ENCODE results near the gene PLOD2. TPM values are rescaled to one million over a fixed set of nuclear protein-coding genes. Genes with fewer than 3 reads are reported as not detected.

Gene PLOD2
- total and polyA plus RNA-seq, 2 of the 4 experiments (the other 2 are of a cell fraction), result 84.0 to 117 TPM

DNA sequence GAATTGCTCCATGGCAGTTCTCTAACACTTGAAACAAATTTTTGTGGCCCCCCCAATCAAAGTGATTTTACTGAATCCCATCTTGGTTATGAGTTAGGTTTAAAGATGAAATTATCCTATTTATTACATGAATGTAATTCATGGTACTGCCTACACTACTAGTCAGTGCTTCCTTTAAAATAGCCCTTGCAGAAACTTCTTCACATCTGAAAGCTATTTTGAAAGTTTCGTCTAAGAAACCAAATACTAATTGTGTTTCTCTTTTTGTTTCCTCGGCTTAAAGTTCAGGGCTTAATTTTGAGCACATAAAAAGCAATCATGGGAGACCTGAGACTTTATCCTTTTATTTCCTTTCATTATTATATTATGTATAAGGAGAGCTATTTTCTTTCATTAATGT is 72.1 kb downstream of the PLOD2 start:
- in situ Hi-C loops (cut with MboI; ENCODE audit: low sequenced_read_pairs), result no loop called here

More for the DNA sequence above, 72.1 kb downstream of the PLOD2 start:
- no peak overlapping the region for H2BK120ac ChIP-seq (ENCODE audit: low read depth, low read length)
- H3K4me1 ChIP-seq (ENCODE audit: control insufficient read depth, insufficient read depth, low read length), result peaks cover 4% of the 10 kb centered on the region; the same call in 1 of the 2 replicates
- H3K79me1 ChIP-seq (ENCODE audit: low read depth in 1 of 2, low read length in 2 of 2), result peaks cover 2 to 3% of the 10 kb centered on the region in 2 experiments; a peak in 2 of 4 replicates
- no peak overlapping the region for H3K9ac ChIP-seq (ENCODE audit: low read depth, low read length)
- H3K23ac ChIP-seq (ENCODE audit: low read depth, low read length), result no peak overlapping the region
- H3K4ac ChIP-seq (ENCODE audit: low read depth, low read length), result no peak overlapping the region
- H4K20me1 ChIP-seq (ENCODE audit: insufficient read depth, low read length), result no peaks in the 10 kb centered on the region
- no peak overlapping the region for H2BK5ac ChIP-seq (ENCODE audit: low read depth, low read length, poor library complexity, severe bottlenecking)
- H2BK15ac ChIP-seq (ENCODE audit: low read depth, low read length), result no peak overlapping the region
- dilution Hi-C loops (cut with HindIII; ENCODE audit: low sequenced_read_pairs, unreplicated experiment) (no loop called here), intact Hi-C loops (cut with micrococcal nuclease) (no loop called here)
- no TSS peak for BruUV-seq (replicated peaks)
- H2BK20ac ChIP-seq (ENCODE audit: low read depth, low read length), result no peak overlapping the region
- no peak overlapping the region for H4K5ac ChIP-seq (ENCODE audit: low read depth, low read length)
- H2AK9ac ChIP-seq (replicated peaks; ENCODE audit: low read depth, low read length, poor library complexity), result no peak overlapping the region
- no peak for DNase-seq
- H2AFZ ChIP-seq (replicated peaks; ENCODE audit: low read length, poor library complexity), result no peak overlapping the region
- no peaks in the 10 kb centered on the region for H3K9me3 ChIP-seq (ENCODE audit: control insufficient read depth, insufficient read depth, low read length)
- POLR2A ChIA-PET (ENCODE audit: unreplicated experiment), result no interaction called here
- no CpG with 5 or more reads among the region's 2 CpGs for WGBS, 2 experiments (ENCODE audit: extremely low coverage in 2 of 2, insufficient read length in 1 of 2)
- H4K8ac ChIP-seq (ENCODE audit: low read depth in 2 of 2, low read length in 2 of 2), result no peak overlapping the region
- no peak for ATAC-seq (ENCODE audit: low read depth)
- TF ChIP-seq RAD21 (IDR thresholded peaks at IDR 0.05; ENCODE audit: low read length) (no peak), BHLHE40 (IDR thresholded peaks at IDR 0.05; ENCODE audit: low read depth, low read length) (no peak), RFX5 (IDR thresholded peaks at IDR 0.05; ENCODE audit: low read depth, low read length) (no peak), CEBPB (IDR thresholded peaks at IDR 0.05; ENCODE audit: low read depth, low read length) (no peak), SMC3 (IDR thresholded peaks at IDR 0.05; ENCODE audit: low read depth, low read length) (no peak), FOS (IDR thresholded peaks at IDR 0.05; ENCODE audit: low read depth, low read length) (no peak), CHD1 (IDR thresholded peaks at IDR 0.05; ENCODE audit: low read depth, low read length) (no peak), MAZ (IDR thresholded peaks at IDR 0.05; ENCODE audit: borderline replicate concordance, low read depth, low read length) (no peak), POLR2A (IDR thresholded peaks at IDR 0.05; ENCODE audit: low read depth, low read length) (no peak), MAFK (IDR thresholded peaks at IDR 0.05; ENCODE audit: low read depth, low read length) (no peak), RCOR1 (IDR thresholded peaks at IDR 0.05; ENCODE audit: insufficient replicate concordance, low read length) (no peak), MXI1 (IDR thresholded peaks at IDR 0.05; ENCODE audit: borderline replicate concordance, low read depth, low read length) (no peak), NFE2L2 (IDR thresholded peaks at IDR 0.05; ENCODE audit: low read depth, low read length) (no peak)
- TF ChIP-seq, protein P1, sequence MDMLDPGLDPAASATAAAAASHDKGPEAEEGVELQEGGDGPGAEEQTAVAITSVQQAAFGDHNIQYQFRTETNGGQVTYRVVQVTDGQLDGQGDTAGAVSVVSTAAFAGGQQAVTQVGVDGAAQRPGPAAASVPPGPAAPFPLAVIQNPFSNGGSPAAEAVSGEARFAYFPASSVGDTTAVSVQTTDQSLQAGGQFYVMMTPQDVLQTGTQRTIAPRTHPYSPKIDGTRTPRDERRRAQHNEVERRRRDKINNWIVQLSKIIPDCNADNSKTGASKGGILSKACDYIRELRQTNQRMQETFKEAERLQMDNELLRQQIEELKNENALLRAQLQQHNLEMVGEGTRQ (IDR thresholded peaks at IDR 0.05; ENCODE audit: low read depth, low read length), result no peak
- TF ChIP-seq, protein P2, sequence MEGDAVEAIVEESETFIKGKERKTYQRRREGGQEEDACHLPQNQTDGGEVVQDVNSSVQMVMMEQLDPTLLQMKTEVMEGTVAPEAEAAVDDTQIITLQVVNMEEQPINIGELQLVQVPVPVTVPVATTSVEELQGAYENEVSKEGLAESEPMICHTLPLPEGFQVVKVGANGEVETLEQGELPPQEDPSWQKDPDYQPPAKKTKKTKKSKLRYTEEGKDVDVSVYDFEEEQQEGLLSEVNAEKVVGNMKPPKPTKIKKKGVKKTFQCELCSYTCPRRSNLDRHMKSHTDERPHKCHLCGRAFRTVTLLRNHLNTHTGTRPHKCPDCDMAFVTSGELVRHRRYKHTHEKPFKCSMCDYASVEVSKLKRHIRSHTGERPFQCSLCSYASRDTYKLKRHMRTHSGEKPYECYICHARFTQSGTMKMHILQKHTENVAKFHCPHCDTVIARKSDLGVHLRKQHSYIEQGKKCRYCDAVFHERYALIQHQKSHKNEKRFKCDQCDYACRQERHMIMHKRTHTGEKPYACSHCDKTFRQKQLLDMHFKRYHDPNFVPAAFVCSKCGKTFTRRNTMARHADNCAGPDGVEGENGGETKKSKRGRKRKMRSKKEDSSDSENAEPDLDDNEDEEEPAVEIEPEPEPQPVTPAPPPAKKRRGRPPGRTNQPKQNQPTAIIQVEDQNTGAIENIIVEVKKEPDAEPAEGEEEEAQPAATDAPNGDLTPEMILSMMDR (conservative IDR thresholded peaks at IDR 0.05; ENCODE audit: low read depth, low read length), result no peak
- TF ChIP-seq, protein P3, sequence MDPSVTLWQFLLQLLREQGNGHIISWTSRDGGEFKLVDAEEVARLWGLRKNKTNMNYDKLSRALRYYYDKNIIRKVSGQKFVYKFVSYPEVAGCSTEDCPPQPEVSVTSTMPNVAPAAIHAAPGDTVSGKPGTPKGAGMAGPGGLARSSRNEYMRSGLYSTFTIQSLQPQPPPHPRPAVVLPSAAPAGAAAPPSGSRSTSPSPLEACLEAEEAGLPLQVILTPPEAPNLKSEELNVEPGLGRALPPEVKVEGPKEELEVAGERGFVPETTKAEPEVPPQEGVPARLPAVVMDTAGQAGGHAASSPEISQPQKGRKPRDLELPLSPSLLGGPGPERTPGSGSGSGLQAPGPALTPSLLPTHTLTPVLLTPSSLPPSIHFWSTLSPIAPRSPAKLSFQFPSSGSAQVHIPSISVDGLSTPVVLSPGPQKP (IDR thresholded peaks at IDR 0.05; ENCODE audit: borderline replicate concordance, low read depth, low read length), result no peak
- H3K36me3 ChIP-seq (ENCODE audit: control insufficient read depth, insufficient read depth, low read length), result 0 out of 2 replicates have a peak, but pooled peaks cover 2% of the 10 kb centered on the region
- H4K91ac ChIP-seq (ENCODE audit: insufficient read depth, low read depth, low read length), result no peak overlapping the region
- H3K4me2 ChIP-seq (ENCODE audit: low read depth, low read length), result no peak overlapping the region
- no peak overlapping the region for H3K56ac ChIP-seq (ENCODE audit: extremely low read depth, insufficient read depth, low read length)
- CTCF ChIA-PET, result no interaction called here
- no peak overlapping the region for H3K4me3 ChIP-seq (ENCODE audit: insufficient read depth, low read depth, low read length)
- no peak overlapping the region for H3K14ac ChIP-seq (replicated peaks; ENCODE audit: low read depth, low read length)
- H3K27ac ChIP-seq (ENCODE audit: insufficient read depth, low read length), result no peak overlapping the region
- H3K9me1 ChIP-seq (ENCODE audit: insufficient read depth, low read length), result no peaks in the 10 kb centered on the region
- H3K27me3 ChIP-seq (ENCODE audit: control insufficient read depth, insufficient read depth, low read length), result no peaks in the 10 kb centered on the region
- no peak overlapping the region for H3K18ac ChIP-seq (ENCODE audit: low read depth, low read length)
- H2AK5ac ChIP-seq (ENCODE audit: low read depth, low read length), result no peak overlapping the region

Data from IMR-90 (cell line).